NOMO-1 treated with DMSO at 0.1 percent for 48 hours (cell line): ENCODE results near the gene GSTT4.
A peak's percentile ranks its signal among the peaks of the same experiment; 100 is the strongest.
"Not testable (repeated sequence)": the region's sequence is repeated elsewhere in the genome, so short reads cannot be mapped to it uniquely, and the experiment has no call there.

ENCODE experiments used
- DNase-seq: peaks from one replicate; lab custom pipeline; 2025; ENCODE audit not compliant: unreplicated experiment; lab: John Stamatoyannopoulos, UW

GSTT4 gene

DNA sequence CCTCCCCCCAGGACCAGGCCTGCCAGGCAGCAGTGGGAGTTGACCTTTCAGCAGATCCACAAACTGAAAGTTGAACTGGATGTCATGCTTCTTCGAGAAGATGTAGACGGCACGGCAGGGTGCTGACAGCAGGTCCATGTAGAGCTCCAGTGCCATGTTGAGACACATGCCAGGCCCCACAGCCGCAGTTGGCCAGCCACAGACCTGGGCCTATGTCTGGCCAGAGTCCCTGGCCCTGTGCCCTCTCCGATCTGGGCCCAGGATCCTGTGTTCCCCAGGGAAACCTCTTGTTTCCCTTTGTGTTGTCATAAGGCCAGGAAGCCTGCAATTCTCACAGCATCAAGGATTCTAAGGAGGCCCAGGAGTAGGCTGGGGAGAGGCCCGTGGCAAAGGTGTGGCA, at the start of gene GSTT4:
Gene GSTT4 (minus strand): TSS at position 253 of the 400 bp plus-strand sequence. CDS start 97 bp downstream, at position 156.
- DNase-seq: no peak

DNA sequence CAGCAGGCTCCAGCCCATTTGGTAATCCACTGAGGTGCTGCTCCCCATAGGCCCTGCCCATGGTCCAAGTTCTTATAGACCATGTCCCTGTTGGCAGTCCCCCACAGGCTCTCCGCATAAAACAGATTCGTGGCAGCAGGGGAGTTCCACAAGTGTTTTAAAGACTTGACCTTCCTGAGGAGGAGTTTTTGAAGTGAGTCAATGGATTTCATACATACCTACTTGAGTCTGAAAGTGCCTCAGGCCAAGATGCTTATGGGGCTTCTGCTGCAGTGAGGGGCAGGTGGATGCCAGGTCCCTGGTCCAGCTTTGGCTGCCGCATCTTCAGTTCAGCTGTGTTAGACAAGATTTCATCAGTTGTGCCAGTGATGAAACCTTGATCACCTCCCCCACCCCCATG, 49.1 kb upstream of the GSTT4 start:
- DNase-seq: no peak

DNA sequence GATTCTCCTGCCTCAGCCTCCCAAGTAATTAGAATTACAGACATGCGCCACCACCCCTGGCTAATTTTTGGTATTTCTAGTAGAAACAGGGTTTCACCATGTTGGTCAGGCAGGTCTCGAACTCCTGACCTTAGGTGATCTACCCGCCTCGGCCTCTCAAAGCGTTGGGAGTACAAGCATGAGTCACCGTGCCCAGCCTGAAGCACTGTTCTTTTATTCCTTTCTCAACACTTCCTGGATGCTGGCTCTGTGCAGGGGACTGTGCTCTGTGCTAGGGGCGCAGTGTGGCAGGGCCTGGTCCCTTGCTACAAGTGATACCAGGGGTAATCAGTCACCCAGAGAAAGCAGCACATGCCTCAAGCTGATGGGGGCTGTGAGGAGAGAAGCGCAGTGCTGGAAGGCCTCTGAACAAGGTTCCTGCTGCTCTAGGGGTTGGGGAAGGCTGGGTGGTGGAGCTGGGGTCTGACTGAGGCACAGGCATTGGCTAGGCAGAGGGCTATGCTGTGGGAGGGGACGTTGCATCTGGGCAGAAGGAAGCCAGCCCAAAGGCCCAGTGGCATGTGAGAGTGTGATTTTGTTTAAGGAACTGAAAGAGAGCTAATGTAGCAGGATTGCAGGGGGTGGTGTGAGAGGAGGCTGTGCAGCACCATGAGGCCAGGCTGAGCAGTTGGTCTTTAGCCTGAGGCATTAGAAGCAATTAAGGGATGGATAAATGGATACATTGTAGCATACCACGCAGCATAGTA, 48.4 kb upstream of the GSTT4 start:
- peak; percentile 59 for DNase-seq

GRCh38 chr22:24051568-24051967, 46.3 kb upstream of the GSTT4 start:
- no peak for DNase-seq

- no peak for DNase-seq
These were observed 45.8 kb upstream of the GSTT4 start for GRCh38 chr22:24051028-24051427.

DNA sequence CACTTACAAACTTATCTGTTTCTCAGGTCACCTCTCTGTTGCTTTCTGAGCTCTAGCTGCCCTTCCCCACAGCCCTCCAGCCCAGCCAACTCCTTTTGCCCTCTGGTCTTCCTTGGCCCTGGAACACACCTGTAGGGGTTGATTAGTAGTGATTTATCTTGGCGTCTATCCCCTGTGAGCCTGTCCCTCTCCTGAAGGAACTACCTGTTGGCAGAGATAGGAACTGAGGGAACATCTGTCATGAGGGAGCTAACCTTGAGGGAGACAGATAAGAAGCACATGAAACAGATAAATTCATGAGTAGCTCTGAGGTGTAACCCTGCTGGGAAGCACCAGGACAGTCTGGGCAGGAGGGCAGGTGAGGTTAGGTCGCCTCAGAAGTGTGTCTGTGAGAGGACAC, 44.7 kb upstream of the GSTT4 start:
- no peak for DNase-seq

- no peak for DNase-seq
These were observed 44.0 kb upstream of the GSTT4 start for GRCh38 chr22:24049211-24049610.

- DNase-seq: no peak
These were observed 40.8 kb upstream of the GSTT4 start for GRCh38 chr22:24046024-24046423.

DNA sequence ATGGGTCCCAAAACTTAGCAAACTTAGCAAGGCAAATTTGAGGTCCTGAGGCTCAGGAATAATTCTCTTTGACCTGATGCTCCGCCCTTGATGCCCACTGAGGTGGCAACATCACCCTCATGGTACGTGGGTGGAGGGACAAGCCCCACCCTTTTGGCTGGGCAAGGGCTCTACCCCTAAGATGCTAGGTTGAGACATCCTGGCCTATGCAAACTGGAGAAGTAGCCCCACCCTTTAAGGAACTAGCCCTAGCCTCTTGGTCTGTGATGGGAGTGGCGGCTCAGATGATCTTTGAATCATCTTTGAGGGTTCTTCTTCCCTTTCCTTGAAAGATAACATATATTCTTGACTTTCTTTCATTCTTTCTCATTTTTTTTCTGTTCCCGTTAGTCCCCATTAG, 38.7 kb upstream of the GSTT4 start:
- DNase-seq: peak; percentile 10

GRCh38 chr22:24043465-24043864, 38.2 kb upstream of the GSTT4 start:
- DNase-seq: not testable (repeated sequence)

GRCh38 chr22:24040946-24041345, 35.7 kb upstream of the GSTT4 start:
- DNase-seq: no peak

- DNase-seq: no peak
These were observed 33.8 kb upstream of the GSTT4 start for GRCh38 chr22:24039046-24039445.

DNA sequence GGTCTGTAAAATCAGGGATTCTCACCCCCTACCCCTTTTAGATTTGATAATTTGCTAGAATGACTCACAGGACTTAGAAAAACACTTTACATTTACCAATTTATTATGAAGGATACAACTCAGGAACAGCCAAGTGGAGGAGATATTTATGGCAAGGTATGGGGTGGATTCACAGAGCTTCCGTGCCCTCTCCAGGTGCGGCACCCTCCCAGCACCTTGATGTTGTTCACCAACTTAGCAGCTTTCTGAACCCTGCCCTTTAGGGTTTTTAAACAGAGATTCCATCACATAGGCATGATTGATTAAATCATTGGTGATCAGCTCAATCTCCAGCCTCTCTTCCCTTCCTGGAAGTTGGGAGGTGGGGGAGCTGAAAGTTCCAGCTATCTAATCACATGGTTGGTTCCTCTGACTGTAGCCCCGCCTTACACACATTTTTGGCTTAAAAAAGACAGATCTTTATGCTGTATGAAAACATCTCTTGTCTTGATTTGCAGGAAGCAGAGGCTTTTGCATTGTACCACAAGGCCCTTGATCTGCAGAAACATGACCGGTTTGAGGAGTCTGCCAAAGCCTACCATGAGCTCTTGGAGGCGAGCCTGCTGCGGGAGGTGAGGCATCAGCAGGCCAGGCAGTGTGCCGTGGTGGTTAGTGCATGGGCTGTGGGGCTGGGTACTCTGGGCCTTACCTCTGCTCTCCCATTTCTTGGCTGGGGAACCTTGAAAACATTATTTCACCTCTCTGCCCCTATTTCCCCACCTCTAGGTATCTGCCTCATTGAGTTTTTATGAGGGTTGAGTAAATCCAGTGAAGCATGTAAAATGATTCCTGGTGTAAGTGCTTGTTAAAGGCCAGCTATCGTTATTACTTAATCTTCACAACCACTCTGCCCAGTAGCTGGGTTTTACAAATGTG, 32.9 kb upstream of the GSTT4 start:
- no peak for DNase-seq

DNA sequence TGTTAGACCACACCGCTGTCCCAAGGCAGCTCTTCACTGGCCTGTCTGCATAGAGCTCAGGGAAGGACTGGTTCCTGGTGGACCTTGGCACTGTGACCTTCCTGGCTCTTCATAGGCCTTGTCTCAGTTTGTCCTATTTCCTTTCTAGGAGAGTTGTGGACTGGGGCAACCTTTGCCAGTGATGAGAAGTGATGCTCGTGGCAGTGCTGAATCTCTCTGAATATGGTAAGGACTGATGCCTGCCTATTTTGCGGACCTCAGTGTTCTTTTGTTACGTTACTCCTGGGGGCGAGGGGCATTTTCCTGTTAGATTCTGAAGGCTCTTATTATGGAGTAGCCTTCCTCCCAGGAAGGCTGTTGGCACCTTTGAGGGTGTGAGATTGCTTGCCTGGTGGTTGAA, 30.0 kb upstream of the GSTT4 start:
- DNase-seq: no peak

DNA sequence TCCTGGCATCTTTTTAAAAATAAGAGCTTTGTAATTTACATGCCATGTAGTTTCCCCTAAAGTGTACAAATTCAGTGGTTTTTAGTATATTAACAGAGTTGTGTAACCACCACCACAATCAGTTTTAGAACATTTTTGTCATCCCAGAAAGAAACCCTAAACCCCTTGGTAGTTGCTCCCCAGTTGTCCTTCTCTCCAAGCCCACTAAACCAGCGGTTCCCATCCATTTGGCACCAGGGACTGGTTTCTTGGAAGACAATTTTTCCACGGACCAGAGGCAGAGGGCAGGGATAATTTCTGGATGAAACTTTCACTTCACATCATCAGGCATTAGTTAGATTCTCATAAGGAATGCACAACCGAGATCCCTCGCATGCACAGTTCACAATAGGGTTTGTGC, 28.5 kb upstream of the GSTT4 start:
- DNase-seq: no peak

DNA sequence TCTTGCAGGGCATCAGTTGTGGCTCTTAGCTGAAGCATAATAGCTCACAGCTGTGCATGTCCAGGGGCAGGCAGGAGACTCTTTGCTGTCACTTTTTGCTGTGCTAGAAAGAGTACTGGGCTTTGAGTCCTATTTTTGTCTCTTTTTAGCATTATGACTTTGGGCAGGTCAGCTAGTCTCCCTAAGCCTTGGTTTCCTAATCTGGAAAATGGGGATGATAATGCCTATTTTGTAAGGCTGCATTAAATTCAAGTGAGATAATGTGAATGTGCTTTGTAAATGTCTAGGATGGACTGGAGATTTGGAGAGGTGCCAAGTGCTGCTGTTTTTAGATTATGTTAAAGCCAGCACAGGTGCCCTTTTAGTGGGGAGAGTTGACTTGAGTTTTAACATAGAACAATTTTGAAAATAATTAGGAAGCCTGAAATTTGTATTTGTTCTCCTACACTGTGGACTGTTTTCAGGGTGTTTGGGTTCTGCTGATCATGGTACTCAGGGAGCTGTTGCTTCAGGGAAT, 25.0 kb upstream of the GSTT4 start:
- no peak for DNase-seq

DNA sequence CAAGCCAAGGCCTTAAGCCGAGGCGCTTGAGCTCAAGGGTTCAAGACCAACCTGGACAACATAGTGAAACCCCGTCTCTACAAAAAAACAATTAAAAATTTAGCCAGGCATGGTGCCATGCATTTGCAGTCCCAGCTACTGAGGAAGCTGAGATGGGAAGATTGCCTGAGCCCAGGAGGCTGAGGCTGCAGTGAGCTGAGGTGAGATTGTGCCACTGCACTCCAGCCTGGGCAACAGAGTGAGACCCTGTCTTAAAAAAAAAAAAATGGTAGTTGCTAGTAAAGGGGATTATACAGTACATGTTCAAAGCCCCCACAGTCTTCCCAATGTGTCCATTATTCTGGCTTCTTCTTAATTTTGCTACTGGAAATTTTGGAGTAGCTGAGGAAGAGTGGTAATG, 24.1 kb upstream of the GSTT4 start:
- no peak for DNase-seq

DNA sequence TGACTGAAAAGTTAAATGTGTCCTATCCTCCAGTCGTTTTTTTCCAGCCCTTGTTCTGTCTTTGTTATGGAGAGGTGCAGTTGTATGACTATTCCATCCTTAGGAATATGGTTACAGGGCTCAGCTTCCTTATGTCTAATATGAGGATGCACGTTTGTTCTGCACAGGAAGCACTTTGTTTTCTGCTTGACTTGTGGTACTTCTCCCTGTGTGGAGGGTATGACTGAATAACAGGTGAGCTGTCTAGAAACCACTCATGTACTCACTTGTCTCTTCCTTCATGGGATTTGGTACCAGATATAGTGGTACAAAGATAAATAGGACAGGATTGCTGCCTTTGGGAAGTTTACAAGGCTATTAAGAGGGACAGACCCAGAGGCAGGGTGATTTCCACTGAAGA, 23.3 kb upstream of the GSTT4 start:
- no peak for DNase-seq

GRCh38 chr22:24027991-24028390, 22.7 kb upstream of the GSTT4 start:
- no peak for DNase-seq

DNA sequence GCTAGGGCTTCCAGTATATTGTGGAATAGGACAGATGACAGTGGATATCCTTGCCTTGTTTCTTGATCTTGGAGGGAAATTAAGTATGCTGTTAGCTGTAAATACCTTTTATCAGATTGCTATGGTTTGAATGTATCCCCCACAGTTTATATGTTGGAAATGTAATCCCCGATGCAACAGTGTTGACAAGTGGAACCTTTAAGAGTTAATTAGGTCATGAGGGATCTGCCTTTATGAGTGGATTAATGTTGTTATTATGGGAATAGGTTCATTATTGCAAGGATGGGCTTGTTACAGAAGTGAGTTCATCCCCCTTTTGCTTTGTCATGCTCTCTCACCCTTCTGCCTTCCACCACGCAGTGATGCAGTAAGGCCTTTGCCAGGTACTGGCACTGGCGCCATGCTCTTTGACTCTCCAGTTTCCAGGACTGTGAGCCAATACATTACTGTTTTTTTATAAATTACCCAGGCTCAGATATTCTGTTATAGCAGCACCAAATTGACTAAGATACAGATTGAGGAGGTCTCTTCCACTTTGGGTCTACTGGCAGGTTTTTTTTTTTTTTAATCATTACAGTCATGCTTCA, 22.2 kb upstream of the GSTT4 start:
- DNase-seq: no peak

- no peak for DNase-seq
These were observed 21.5 kb upstream of the GSTT4 start for GRCh38 chr22:24026733-24027132.

DNA sequence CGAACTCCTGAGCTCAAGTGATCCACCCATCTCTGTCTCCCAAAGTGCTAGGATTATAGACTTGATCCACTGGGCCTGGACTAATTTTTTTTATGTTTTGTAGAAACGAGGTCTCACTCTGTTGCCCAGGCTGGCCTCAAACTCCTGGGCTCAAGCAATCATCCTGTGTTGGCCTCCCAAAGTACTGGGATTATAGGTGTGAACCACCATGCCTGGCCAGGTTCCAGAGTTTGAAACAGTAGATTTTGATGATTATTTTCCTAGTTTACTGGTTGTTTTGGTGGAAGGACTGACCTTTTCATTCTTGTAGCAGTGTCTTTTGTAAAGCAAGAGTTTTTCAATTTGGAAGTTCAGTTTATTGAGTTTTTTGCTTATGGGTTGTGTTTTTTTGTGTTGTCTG, 20.8 kb upstream of the GSTT4 start:
- no peak for DNase-seq
